GM10266 (cell line): ENCODE data around the gene VTI1A.
"Not testable (repeated sequence)": the region's sequence is repeated elsewhere in the genome, so short reads cannot be mapped to it uniquely, and the experiment has no call there.

Source experiments
- DNase-seq: peaks from one replicate; pipeline ENCODE4 v3.0.0; 2012; ENCODE audit errors: extremely low spot score
- TF ChIP-seq, protein P1 (sequence below): IDR thresholded peaks from 2 replicates; pipeline ENCODE4 v1.5.1; 2012; ENCODE audit warnings: mild to moderate bottlenecking, low read depth; ENCODE audit not compliant: control insufficient read depth, insufficient read depth; ENCODE audit errors: missing control alignments

Gene VTI1A

DNA sequence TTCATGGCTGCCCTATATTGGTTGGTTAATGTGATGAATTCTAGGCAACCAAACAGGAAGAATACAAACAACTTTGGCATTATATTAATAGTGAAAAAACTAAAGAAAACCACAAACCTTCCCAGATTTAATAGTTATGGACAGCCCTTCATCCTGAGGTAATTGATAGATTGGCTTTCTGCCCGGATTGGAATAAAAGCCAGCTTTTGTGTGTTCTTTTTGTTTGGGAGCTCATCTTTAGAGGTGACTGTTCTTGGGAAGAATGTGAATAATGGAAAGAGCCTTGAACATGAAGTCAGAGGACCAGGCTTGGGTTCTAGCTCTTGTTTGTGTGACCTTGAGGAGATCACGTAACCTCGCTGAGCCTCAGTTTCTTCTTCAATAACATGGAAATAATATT lies 92.3 kb downstream of the VTI1A start:
- no peak for DNase-seq
- TF ChIP-seq, protein P1, sequence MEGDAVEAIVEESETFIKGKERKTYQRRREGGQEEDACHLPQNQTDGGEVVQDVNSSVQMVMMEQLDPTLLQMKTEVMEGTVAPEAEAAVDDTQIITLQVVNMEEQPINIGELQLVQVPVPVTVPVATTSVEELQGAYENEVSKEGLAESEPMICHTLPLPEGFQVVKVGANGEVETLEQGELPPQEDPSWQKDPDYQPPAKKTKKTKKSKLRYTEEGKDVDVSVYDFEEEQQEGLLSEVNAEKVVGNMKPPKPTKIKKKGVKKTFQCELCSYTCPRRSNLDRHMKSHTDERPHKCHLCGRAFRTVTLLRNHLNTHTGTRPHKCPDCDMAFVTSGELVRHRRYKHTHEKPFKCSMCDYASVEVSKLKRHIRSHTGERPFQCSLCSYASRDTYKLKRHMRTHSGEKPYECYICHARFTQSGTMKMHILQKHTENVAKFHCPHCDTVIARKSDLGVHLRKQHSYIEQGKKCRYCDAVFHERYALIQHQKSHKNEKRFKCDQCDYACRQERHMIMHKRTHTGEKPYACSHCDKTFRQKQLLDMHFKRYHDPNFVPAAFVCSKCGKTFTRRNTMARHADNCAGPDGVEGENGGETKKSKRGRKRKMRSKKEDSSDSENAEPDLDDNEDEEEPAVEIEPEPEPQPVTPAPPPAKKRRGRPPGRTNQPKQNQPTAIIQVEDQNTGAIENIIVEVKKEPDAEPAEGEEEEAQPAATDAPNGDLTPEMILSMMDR = no peak

DNA sequence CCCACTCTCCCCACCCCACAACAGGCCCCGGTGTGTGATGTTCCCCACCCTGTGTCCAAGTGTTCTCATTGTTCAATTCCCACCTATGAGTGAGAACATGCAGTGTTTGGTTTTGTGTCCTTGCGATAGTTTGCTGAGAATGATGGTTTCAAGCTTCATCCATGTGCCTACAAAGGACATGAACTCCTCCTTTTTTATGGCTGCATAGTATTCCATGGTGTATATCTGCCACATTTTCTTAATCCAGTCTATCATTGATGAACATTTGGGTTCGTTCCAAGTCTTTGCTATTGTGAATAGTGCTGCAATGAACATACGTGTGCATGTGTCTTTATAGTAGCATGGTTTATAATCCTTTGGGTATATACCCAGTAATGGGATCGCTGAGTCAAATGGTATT lies 95.8 kb downstream of the VTI1A start:
- DNase-seq = not testable (repeated sequence)

DNA sequence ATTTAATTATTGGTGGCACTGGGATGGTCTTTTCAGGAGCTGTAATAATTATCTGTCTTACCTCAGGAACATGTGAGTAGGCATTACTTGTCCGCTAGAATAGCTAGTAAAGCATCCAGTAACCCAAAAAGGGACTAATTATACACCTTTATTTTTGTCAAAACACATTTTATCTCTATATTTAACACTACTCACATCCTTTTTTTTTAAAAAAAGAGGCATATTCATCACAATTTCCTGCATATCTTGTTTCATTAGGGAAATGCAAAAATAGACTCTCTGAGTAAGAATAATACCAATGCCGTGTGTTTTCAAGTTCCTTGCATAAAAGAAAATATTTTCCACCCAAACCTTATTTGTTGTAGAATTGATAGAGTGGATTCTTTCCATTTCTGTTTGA lies 99.5 kb downstream of the VTI1A start:
- peak; percentile 24 for DNase-seq
- TF ChIP-seq, protein P1 = no peak

DNA sequence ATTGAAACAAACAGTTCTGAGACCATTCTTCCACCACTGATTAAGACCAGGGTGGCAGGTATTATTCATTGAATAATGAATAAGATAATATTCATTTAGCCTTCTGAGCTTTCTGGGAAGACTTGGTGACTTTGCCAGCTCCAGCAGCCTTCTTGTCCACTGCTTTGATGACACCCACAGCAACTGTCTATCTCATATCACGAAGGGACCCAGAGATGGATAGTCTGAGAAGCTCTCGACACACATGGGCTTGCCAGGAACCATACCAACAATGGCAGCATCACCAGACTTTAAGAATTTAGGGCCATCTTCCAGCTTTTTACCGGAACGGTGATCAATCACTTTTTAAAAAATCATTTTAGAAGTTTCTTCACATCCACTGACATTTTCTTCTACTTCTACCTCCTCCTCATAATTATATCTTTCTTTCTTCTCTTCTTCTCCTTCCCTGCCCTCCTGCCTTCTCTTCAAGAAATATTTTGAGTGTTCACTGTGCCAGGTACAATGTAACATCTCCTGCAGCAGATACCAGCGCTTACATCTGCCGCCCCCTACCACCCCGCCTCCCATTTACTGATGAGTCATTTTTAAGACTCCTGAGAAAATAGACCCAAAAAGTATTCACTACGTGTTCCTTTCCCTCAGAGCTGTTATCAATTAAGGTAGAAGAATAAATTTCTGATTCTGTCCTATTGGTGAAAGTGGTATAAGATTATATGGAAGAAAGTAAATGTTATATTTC lies 101.7 kb downstream of the VTI1A start:
- no peak for DNase-seq
- TF ChIP-seq, protein P1 = no peak

DNA sequence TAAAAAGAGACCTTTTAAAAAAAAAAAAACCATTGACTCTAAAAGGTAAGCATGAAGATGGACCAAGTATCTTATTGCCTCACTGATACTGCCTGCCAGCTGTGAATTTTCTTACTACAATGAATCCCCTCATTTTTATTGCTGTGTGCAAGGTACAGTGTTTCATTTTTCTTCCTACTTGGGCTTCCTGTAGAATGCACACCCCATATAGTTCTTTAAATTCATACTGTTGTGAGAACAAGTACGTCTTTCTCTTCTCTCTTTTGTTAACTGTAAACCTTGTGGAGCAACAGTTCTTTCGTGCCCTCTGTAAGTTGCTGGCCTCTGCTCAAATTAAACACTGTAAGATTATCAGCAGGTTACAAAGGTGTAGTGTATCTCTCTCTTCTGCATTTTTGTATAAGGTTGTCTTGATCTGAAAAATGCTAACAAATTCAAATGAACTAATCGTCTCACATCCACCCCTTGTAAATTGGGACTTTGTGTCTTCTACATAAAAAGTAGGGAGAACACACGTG lies 105.6 kb downstream of the VTI1A start:
- TF ChIP-seq, protein P1 = no peak
- DNase-seq = no peak

DNA sequence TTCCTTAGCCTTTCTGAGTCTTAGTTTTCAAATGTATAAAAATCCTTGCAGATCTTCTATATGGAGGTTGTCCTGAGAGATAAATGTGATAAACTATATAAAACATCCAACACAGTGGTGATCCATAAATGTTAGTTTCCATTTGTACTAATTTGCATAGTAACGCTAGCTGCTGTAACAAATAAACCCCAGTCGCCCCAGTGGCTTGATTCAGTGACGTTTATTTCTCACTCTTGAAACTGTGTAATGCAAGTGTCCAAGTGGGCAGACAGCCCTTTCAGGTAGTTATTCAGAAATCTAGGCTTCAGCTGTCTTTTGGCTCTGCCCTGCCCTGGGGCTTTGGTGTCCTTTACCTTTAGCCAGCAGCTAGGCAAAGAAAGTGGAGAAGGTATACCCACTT lies 106.3 kb downstream of the VTI1A start:
- no peak for DNase-seq
- TF ChIP-seq, protein P1 = no peak

DNA sequence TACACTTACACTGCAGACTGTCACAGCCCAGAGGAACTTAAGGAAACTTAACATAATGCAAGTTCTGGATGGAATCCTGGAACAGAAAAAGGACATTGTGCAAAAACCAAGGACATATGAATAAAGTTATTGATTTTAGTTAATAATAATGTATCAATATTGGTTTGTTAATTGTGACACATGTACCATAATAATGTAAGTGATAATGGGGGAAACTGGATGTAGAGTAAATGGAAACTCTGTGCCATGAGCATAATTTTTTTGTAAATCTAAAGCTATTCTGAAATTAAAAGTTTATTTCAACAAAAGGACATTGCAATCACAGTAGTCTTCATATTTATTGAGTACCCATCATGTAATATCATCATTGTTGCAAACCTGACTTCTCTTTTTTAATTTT lies 107.2 kb downstream of the VTI1A start:
- TF ChIP-seq, protein P1 = no peak
- no peak for DNase-seq
